Tibial nerve (tissue), 4 donors: ENCODE data around the gene AHNAK2.

Source experiments
- CTCF ChIP-seq, 5 experiments: fragments of 200-600 bp in 3 of 5; fragments of 450-650 bp in 2 of 5; sonication (generic) in 3 of 5; IDR thresholded peaks; one replicate each; pipeline ENCODE4 v1.5.1; 2016 to 2019; ENCODE audit warnings: antibody characterized with exemption in 5 of 5, mild to moderate bottlenecking in 3 of 5, moderate library complexity in 2 of 5
- EP300 ChIP-seq, 2 donors: sonication (generic); formaldehyde crosslinking; IDR thresholded peaks; one replicate each; pipeline ENCODE4 v1.6.1; 2017; ENCODE audit warnings: antibody characterized with exemption in 2 of 2, mild to moderate bottlenecking in 1 of 2
- POLR2A ChIP-seq, 2 donors: fragments of 450-650 bp; IDR thresholded peaks; one replicate each; pipeline ENCODE4 v1.6.1; 2017; ENCODE audit warnings: antibody characterized with exemption in 2 of 2, mild to moderate bottlenecking in 2 of 2, moderate library complexity in 2 of 2

GRCh38 chr14:104966261-104966865 is 11.8 kb downstream of the AHNAK2 start:
- TF ChIP-seq POLR2A (IDR thresholded peaks at IDR 0.05) (no peak), CTCF (IDR thresholded peaks at IDR 0.05) (no peak), EP300 (IDR thresholded peaks at IDR 0.05) (no peak)
